Stomach (tissue), 9 donors: Measurements from ENCODE around the gene UBA7. TPM values are rescaled to one million over a fixed set of nuclear protein-coding genes. Genes with fewer than 3 reads are reported as not detected.

Experiments
- DNase-seq, 2 donors: peaks; one replicate each; pipeline versions ENCODE4 v3.0.0 to v3.0.0-alpha.2; 2013 to 2019
- H3K27ac ChIP-seq, 5 donors: fragments of 200-600 bp in 4 of 5; sonication (generic) in 4 of 5; one replicate each; pipeline ENCODE4 v1.5.1; 2013 to 2019; ENCODE audit warnings: mild to moderate bottlenecking in 1 of 5, moderate library complexity in 1 of 5
- H3K27me3 ChIP-seq, 3 donors: fragments of 200-600 bp; sonication (generic); one replicate each; pipeline ENCODE4 v1.5.1; 2017 to 2019; ENCODE audit warnings: mixed run types in 1 of 3
- H3K36me3 ChIP-seq, 4 donors: fragments of 200-600 bp; sonication (generic); 1 replicate in 3 of 4; 2 replicates in 1 of 4; pipeline ENCODE4 v1.5.1; 2016 to 2019
- H3K4me1 ChIP-seq, 4 donors: fragments of 200-600 bp; sonication (generic); one replicate each; pipeline ENCODE4 v1.5.1; 2016 to 2019
- H3K4me3 ChIP-seq, 4 donors: fragments of 200-600 bp; sonication (generic) in 3 of 4; one replicate each; pipeline ENCODE4 v1.5.1; 2016 to 2019; ENCODE audit warnings: mild to moderate bottlenecking in 1 of 4
- H3K9me3 ChIP-seq, 4 donors: fragments of 200-600 bp; sonication (generic); one replicate each; pipeline ENCODE4 v1.5.1; 2016 to 2019
- CTCF ChIP-seq, 7 experiments: fragments of 450-650 bp in 4 of 7; fragments of 200-600 bp in 3 of 7; sonication (generic) in 3 of 7; IDR thresholded peaks; one replicate each; pipeline ENCODE4 v1.5.1; 2016 to 2019; ENCODE audit warnings: antibody characterized with exemption in 7 of 7, control low read depth in 2 of 7, mild to moderate bottlenecking in 1 of 7
- EP300 ChIP-seq: sonication (generic); formaldehyde crosslinking; IDR thresholded peaks from one replicate; pipeline ENCODE4 v1.6.1; 2017; ENCODE audit warnings: antibody characterized with exemption
- POLR2A ChIP-seq, 4 donors: fragments of 450-650 bp; IDR thresholded peaks; one replicate each; pipeline ENCODE4 v1.6.1; 2016; ENCODE audit warnings: antibody characterized with exemption in 4 of 4, control low read depth in 2 of 4, mild to moderate bottlenecking in 1 of 4, moderate library complexity in 1 of 4
- POLR2AphosphoS5 ChIP-seq, 3 donors: sonication (generic); formaldehyde crosslinking; IDR thresholded peaks; one replicate each; pipeline ENCODE4 v1.6.1; 2016; ENCODE audit warnings: antibody characterized with exemption in 3 of 3
- WGBS, 5 donors: extraction: QIAGEN DNeasy Blood & Tissue Kit in 3 of 5; methylation state at CpG; one replicate each; pipeline versions ENCODE4 v1.1.5 to v1.1.7; 2013 to 2018; 5-methylcytosine and 5-hydroxymethylcytosine counted together
- intact Hi-C: fragments of 100-400 bp; cut with DNase I; formaldehyde crosslinking; loops from one replicate; pipeline ENCODE4 v1.15.1; 2023; ENCODE audit warnings: low total_unique reads
- polyA plus RNA-seq, 3 donors: library from polyadenylated mRNA; stranded (reverse); fragments of 200-250 nt; gene quantifications; one replicate each; pipeline ENCODE4 v1.2.3, GENCODE V29; 2013
- total RNA-seq, 5 donors: library from RNA; depleted of rRNA; stranded (reverse); fragments of >200 nt; gene quantifications; one replicate each; pipeline versions ENCODE4 v1.1.0 to v1.2.3, GENCODE V29; 2014 to 2016
- donor health status: healthy with polysubstance abuse.
- donor health status: Bipolar disorder and iron deficiency.
- donor health status: healthy.

Gene UBA7
- total and polyA plus RNA-seq, 8 donors: 27.2 to 250 (median 59.9) TPM

GRCh38 chr3:49763981-49764380, 49.8 kb downstream of the UBA7 start:
- Histone ChIP-seq H3K27ac (no peak overlapping the region), H3K9me3 (no peaks in the 10 kb centered on the region), H3K36me3 (peaks cover 0 to 19% (median 16%) of the 10 kb centered on the region in 4 donors), H3K27me3 (no peaks in the 10 kb centered on the region), H3K4me3 (no peak overlapping the region), H3K4me1 (peaks cover 0 to 14% (median 6%) of the 10 kb centered on the region in 4 donors)
- DNase-seq: no peak
- TF ChIP-seq POLR2AphosphoS5 (IDR thresholded peaks at IDR 0.05) (no peak), EP300 (no peak), POLR2A (IDR thresholded peaks at IDR 0.05) (no peak), CTCF (IDR thresholded peaks at IDR 0.05) (no peak)
- 94 to 98% (median 97%) methylated on average over 4 of the region's 4 CpGs for WGBS, 5 donors
- intact Hi-C loops: no loop called here

- WGBS, 5 donors: 88 to 94% (median 93%) methylated on average over 3 of the region's 3 CpGs
- Histone ChIP-seq H3K36me3 (peaks cover 0 to 19% (median 16%) of the 10 kb centered on the region in 4 donors), H3K4me1 (peaks cover 0 to 30% (median 14%) of the 10 kb centered on the region in 4 donors), H3K27me3 (no peaks in the 10 kb centered on the region), H3K4me3 (no peak overlapping the region), H3K27ac (no peak overlapping the region), H3K9me3 (no peaks in the 10 kb centered on the region)
- TF ChIP-seq CTCF (IDR thresholded peaks at IDR 0.05) (no peak), EP300 (no peak), POLR2A (IDR thresholded peaks at IDR 0.05) (no peak), POLR2AphosphoS5 (IDR thresholded peaks at IDR 0.05) (no peak)
- intact Hi-C loops: no loop called here
- no peak for DNase-seq
Observed at GRCh38 chr3:49761661-49762060, 52.1 kb downstream of the UBA7 start.

GRCh38 chr3:49759226-49759625, 54.5 kb downstream of the UBA7 start:
- Histone ChIP-seq H3K36me3 (peaks cover 0 to 8% (median 6%) of the 10 kb centered on the region in 4 donors), H3K27me3 (no peaks in the 10 kb centered on the region), H3K27ac (no peak overlapping the region), H3K4me3 (no peak overlapping the region), H3K4me1 (peaks cover 0 to 48% (median 22%) of the 10 kb centered on the region in 4 donors), H3K9me3 (no peaks in the 10 kb centered on the region)
- TF ChIP-seq EP300: no peak
- no peak for TF ChIP-seq CTCF (IDR thresholded peaks at IDR 0.05)
- no peak for TF ChIP-seq POLR2AphosphoS5 (IDR thresholded peaks at IDR 0.05)
- TF ChIP-seq POLR2A (IDR thresholded peaks at IDR 0.05): no peak
- intact Hi-C loops: no loop called here
- 19 to 44% (median 34%) methylated on average over 1 of the region's 1 CpG for WGBS, 5 donors
- DNase-seq: peak in 1 of 2 donors; percentile 20

- TF ChIP-seq EP300 (no peak), POLR2AphosphoS5 (IDR thresholded peaks at IDR 0.05) (no peak), CTCF (IDR thresholded peaks at IDR 0.05) (no peak), POLR2A (IDR thresholded peaks at IDR 0.05) (no peak)
- DNase-seq: no peak
- peaks cover 7 to 59% (median 32%) of the 10 kb centered on the region in 4 donors for H3K4me1 ChIP-seq
- H3K27me3 ChIP-seq: no peaks in the 10 kb centered on the region
- intact Hi-C loops: no loop called here
- H3K9me3 ChIP-seq: no peaks in the 10 kb centered on the region
- H3K36me3 ChIP-seq: no peaks in the 10 kb centered on the region
- 47 to 66% (median 59%) methylated on average over 2 of the region's 2 CpGs for WGBS, 5 donors
- no peak overlapping the region for H3K4me3 ChIP-seq
- no peak overlapping the region for H3K27ac ChIP-seq
Observed at GRCh38 chr3:49757197-49757596, 56.6 kb downstream of the UBA7 start.
